Activated CD4-positive, alpha-beta T cell treated with anti-CD3 and anti-CD28 coated beads for 24 hours (primary cell): ENCODE data around the gene AZU1.

Experiments
- DNase-seq, 2 donors: peaks; one replicate each; pipeline ENCODE4 v3.0.0-alpha.2; 2020; ENCODE audit warnings: low read depth in 2 of 2

Gene AZU1

GRCh38 chr19:827710-828321 lies at the start of gene AZU1:
Gene AZU1 (plus strand): TSS chr19:827837. CDS start chr19:827847, 10 bp downstream.
- DNase-seq = no peak

GRCh38 chr19:778910-779653 lies 48.6 kb upstream of the AZU1 start:
- no peak for DNase-seq

- DNase-seq = no peak
Measured at GRCh38 chr19:780935-781334, 46.7 kb upstream of the AZU1 start.

- no peak for DNase-seq
Measured at GRCh38 chr19:781800-782184, 45.8 kb upstream of the AZU1 start.

GRCh38 chr19:782185-782877 lies 45.3 kb upstream of the AZU1 start:
- DNase-seq = no peak

GRCh38 chr19:782878-783668 lies 44.6 kb upstream of the AZU1 start:
- no peak for DNase-seq

- DNase-seq = no peak
Measured at GRCh38 chr19:784541-784940, 43.1 kb upstream of the AZU1 start.

- no peak for DNase-seq
Measured at GRCh38 chr19:787536-787935, 40.1 kb upstream of the AZU1 start.

GRCh38 chr19:788686-788982 lies 39.0 kb upstream of the AZU1 start:
- no peak for DNase-seq

- DNase-seq = no peak
Measured at GRCh38 chr19:788983-789700, 38.5 kb upstream of the AZU1 start.

GRCh38 chr19:789701-790060 lies 38.0 kb upstream of the AZU1 start:
- no peak for DNase-seq

GRCh38 chr19:791007-791566 lies 36.5 kb upstream of the AZU1 start:
- no peak for DNase-seq

GRCh38 chr19:791567-792305 lies 35.9 kb upstream of the AZU1 start:
- DNase-seq = no peak

- DNase-seq = no peak
Measured at GRCh38 chr19:792306-792885, 35.2 kb upstream of the AZU1 start.

GRCh38 chr19:793806-794205 lies 33.8 kb upstream of the AZU1 start:
- DNase-seq = no peak

GRCh38 chr19:795073-795611 lies 32.5 kb upstream of the AZU1 start:
- no peak for DNase-seq

- DNase-seq = no peak
Measured at GRCh38 chr19:795691-796581, 31.7 kb upstream of the AZU1 start.

- peak; percentile 98 for DNase-seq
Measured at GRCh38 chr19:796692-797527, 30.7 kb upstream of the AZU1 start, which contains the start of gene PTBP1. Gene PTBP1 (plus strand): TSS chr19:797452. CDS start chr19:797498, 46 bp downstream.
